Tibial artery (tissue), 4 donors: ENCODE data around the gene TEX44.

ENCODE experiments used
- DNase-seq, 2 donors: peaks; one replicate each; pipeline ENCODE4 v3.0.0-alpha.2; 2019
- H3K27ac ChIP-seq, 2 donors: fragments of 200-600 bp; sonication (generic) in 1 of 2; 1 replicate in 1 of 2; 2 replicates in 1 of 2; pipeline ENCODE4 v1.5.1; 2018 to 2019; ENCODE audit warnings: mild to moderate bottlenecking in 1 of 2
- H3K27me3 ChIP-seq, 2 donors: fragments of 200-600 bp; sonication (generic) in 1 of 2; one replicate each; pipeline versions ENCODE4 v1.5.1 to v1.6.0; 2016 to 2019
- H3K36me3 ChIP-seq, 3 donors: fragments of 200-600 bp; sonication (generic) in 2 of 3; one replicate each; pipeline ENCODE4 v1.5.1; 2016 to 2019; ENCODE audit warnings: mild to moderate bottlenecking in 2 of 3
- H3K4me1 ChIP-seq, 4 donors: fragments of 200-600 bp; sonication (generic) in 2 of 4; 1 replicate in 3 of 4; 2 replicates in 1 of 4; pipeline ENCODE4 v1.5.1; 2016 to 2019
- H3K4me3 ChIP-seq, 2 donors: fragments of 200-600 bp; sonication (generic) in 1 of 2; 1 replicate in 1 of 2; 2 replicates in 1 of 2; pipeline ENCODE4 v1.5.1; 2018 to 2019; ENCODE audit warnings: mild to moderate bottlenecking in 2 of 2
- H3K9me3 ChIP-seq, 3 donors: fragments of 200-600 bp; sonication (generic) in 1 of 3; one replicate each; pipeline ENCODE4 v1.5.1; 2016 to 2019
- intact Hi-C: fragments of 100-400 bp; cut with DNase I; formaldehyde crosslinking; loops from one replicate; pipeline ENCODE4 v1.15.0; 2023; ENCODE audit warnings: low total_unique reads
- TF ChIP-seq, protein P1 (sequence below), 2 experiments: fragments of 200-600 bp in 1 of 2; fragments of 450-650 bp in 1 of 2; IDR thresholded peaks; one replicate each; pipeline ENCODE4 v1.5.1; 2017 to 2019; ENCODE audit warnings: antibody characterized with exemption in 2 of 2, mild to moderate bottlenecking in 1 of 2, moderate library complexity in 1 of 2

Gene TEX44

DNA sequence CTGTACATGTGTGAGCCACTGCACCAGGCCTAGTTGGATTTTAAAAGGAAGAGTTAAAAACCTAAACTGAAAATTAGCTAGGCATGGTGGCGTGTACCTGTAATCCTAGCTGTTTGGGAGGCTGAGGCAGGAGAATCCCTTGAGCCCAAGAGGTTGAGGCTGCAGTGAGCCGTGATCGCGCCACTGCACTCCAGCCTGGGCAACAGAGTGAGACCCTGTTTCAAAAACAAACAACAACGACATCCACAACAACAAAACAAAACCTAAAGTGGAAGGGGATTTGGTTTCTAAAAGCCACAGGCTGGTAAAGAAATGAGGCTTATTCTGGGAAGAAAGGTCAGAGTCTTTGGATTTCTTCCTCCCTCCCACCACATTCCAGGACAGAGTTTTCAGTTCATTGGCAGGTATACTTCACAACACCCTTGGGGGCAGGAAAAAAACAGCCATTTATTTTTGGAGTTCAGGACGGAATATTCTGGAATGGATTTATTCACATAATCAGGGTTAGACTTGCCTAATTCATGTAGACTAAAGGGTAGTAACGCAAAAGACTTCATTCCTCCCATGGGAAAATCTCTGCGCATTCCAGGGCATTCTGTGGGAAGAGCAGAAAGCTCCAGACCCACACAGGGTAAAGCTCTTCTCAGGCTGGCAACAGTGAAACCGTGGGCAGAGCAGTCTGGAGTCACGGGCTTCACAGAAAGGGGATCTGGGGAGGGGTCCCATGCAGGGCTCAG lies 34.9 kb downstream of the TEX44 start:
- no peak for DNase-seq
- H3K4me3 ChIP-seq, result peak overlapping the region; percentile 15 to 45
- intact Hi-C loops, result no loop called here
- no peaks in the 10 kb centered on the region for H3K27me3 ChIP-seq
- peak overlapping the region; percentile 80 to 89 for H3K27ac ChIP-seq
- TF ChIP-seq, protein P1, sequence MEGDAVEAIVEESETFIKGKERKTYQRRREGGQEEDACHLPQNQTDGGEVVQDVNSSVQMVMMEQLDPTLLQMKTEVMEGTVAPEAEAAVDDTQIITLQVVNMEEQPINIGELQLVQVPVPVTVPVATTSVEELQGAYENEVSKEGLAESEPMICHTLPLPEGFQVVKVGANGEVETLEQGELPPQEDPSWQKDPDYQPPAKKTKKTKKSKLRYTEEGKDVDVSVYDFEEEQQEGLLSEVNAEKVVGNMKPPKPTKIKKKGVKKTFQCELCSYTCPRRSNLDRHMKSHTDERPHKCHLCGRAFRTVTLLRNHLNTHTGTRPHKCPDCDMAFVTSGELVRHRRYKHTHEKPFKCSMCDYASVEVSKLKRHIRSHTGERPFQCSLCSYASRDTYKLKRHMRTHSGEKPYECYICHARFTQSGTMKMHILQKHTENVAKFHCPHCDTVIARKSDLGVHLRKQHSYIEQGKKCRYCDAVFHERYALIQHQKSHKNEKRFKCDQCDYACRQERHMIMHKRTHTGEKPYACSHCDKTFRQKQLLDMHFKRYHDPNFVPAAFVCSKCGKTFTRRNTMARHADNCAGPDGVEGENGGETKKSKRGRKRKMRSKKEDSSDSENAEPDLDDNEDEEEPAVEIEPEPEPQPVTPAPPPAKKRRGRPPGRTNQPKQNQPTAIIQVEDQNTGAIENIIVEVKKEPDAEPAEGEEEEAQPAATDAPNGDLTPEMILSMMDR (IDR thresholded peaks at IDR 0.05), result no peak
- no peaks in the 10 kb centered on the region for H3K36me3 ChIP-seq
- H3K4me1 ChIP-seq, result peaks cover 0 to 42% (median 21%) of the 10 kb centered on the region in 4 donors
- H3K9me3 ChIP-seq, result no peaks in the 10 kb centered on the region

DNA sequence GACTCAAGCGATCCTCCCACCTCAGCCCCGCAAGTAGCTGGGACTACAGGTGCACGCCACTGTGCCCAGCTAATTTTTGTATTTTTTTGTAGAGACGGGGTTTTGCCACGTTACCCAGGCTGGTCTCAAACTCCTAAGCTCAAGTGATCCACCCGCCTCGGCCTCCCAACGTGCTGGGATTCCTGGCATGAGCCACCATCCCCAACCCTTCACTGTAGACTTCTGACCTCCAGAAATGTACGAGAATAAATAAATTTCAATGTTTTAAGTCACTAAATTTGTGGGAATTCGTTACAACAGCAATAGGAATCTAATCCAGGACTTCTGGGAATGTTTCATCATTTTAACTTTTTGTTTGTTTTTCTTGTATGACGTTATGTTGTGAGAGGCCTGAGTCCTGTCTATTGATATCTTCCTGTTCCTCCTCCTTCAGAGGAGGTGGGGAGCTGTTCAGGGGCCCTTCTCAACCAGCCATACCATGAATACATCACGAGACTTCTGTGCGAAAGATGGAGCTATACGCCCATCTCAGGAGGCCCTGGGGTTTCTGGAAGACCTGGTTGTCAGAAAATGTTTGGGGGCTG lies 40.0 kb downstream of the TEX44 start:
- H3K27me3 ChIP-seq, result no peaks in the 10 kb centered on the region
- H3K4me3 ChIP-seq, result no peak overlapping the region
- intact Hi-C loops, result no loop called here
- TF ChIP-seq, protein P1 (IDR thresholded peaks at IDR 0.05), result no peak
- DNase-seq, result no peak
- peak overlapping the region; percentile 66 to 71 for H3K27ac ChIP-seq
- no peaks in the 10 kb centered on the region for H3K36me3 ChIP-seq
- peaks cover 0 to 48% (median 26%) of the 10 kb centered on the region in 4 donors for H3K4me1 ChIP-seq
- no peaks in the 10 kb centered on the region for H3K9me3 ChIP-seq

DNA sequence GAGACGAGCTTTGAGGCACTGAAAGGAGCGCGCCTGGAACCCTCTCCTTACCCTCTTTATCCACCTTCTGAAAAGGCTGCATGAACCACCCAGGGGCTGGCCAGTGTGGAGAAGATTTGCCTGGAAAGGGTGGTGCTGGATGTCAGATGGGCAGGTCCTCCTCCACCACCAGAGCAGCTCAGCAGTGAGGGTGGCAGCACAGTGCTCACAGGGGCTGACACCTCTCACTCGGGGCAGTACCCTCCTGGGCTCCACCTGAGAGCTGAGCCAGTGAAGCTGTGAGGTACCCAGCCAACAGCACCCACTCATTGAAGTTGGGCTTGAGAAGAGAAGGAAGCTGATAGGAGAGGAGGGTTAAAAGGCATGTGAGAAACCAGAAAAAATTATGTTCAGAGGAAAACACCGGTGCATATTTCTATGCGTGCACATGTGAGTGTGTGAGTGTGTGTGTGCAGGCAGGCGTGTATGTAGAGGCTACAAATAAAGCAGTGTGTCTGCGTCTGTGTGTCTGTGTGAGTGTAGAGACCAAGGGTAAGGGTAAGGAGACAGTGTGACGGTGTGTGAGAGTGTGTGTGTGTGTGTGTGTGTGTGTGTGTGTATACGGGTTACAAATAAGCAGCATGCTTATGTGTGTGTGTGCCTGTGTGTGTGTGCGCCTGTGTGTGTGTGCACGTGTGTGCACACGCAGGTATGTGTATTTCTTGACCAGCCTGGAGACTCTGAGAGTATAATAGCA lies 40.7 kb downstream of the TEX44 start:
- intact Hi-C loops, result no loop called here
- H3K27me3 ChIP-seq, result no peaks in the 10 kb centered on the region
- no peak for DNase-seq
- peak overlapping the region; percentile 66 to 71 for H3K27ac ChIP-seq
- H3K4me1 ChIP-seq, result peaks cover 0 to 42% (median 20%) of the 10 kb centered on the region in 4 donors
- TF ChIP-seq, protein P1 (IDR thresholded peaks at IDR 0.05), result no peak
- no peak overlapping the region for H3K4me3 ChIP-seq
- H3K9me3 ChIP-seq, result no peaks in the 10 kb centered on the region
- H3K36me3 ChIP-seq, result no peaks in the 10 kb centered on the region

DNA sequence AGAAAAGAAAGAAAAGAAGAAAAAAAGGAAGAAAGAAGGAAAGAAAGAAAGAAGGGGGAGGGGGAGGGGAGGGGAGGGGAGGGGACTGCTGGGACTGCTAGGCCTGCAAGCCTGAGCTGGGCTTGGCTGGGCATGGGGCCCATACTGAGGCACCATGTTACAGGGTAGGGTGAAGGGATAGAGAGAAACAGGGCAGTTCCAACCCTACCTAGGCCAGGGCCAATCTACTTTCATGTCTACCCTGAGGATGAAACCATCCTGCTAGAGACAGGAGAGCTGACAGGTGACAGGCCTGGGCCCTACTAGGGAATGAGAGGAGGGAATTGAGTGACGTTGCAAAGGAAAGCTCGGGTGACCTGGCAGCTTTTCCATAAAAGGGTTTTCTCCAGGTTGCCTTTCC lies 41.7 kb downstream of the TEX44 start:
- intact Hi-C loops, result no loop called here
- H3K27ac ChIP-seq, result peak overlapping the region; percentile 66 to 70
- H3K4me1 ChIP-seq, result peaks cover 0 to 44% (median 23%) of the 10 kb centered on the region in 4 donors

More for the DNA sequence above, 41.7 kb downstream of the TEX44 start:
- H3K36me3 ChIP-seq, result no peaks in the 10 kb centered on the region
- TF ChIP-seq, protein P1 (IDR thresholded peaks at IDR 0.05), result no peak
- no peaks in the 10 kb centered on the region for H3K27me3 ChIP-seq
- no peak for DNase-seq
- H3K9me3 ChIP-seq, result no peaks in the 10 kb centered on the region
- H3K4me3 ChIP-seq, result no peak overlapping the region
